CD14-positive monocyte (primary cell): ENCODE measurements around the gene DLGAP1. TPM values are rescaled to one million over a fixed set of nuclear protein-coding genes. Genes with fewer than 3 reads are reported as not detected.
"Not testable (repeated sequence)": the region's sequence is repeated elsewhere in the genome, so short reads cannot be mapped to it uniquely, and the experiment has no call there.

Experiments
- DNase-seq, 3 donors: peaks; one replicate each; pipeline ENCODE4 v3.0.0-alpha.2; 2011 to 2022
- H2AFZ ChIP-seq: 2 replicates; pipeline ENCODE4 v1.6.0; 2012; ENCODE audit warnings: mild to moderate bottlenecking, low read depth, low read length, inconsistent platforms; ENCODE audit not compliant: insufficient read depth, poor library complexity, severe bottlenecking
- H3K27ac ChIP-seq, 2 donors: 1 replicate in 1 of 2; 2 replicates in 1 of 2; pipeline ENCODE4 v1.5.1; 2012 to 2013; ENCODE audit warnings: low read length in 2 of 2, control low read depth in 1 of 2, inconsistent platforms in 1 of 2, low read depth in 1 of 2, mild to moderate bottlenecking in 1 of 2
- H3K27me3 ChIP-seq, 2 donors: one replicate each; pipeline versions ENCODE4 v1.6.0 to v1.6.1; 2011 to 2013; ENCODE audit warnings: low read length in 2 of 2; ENCODE audit not compliant: control insufficient read depth in 2 of 2, insufficient read depth in 2 of 2
- H3K36me3 ChIP-seq, 2 donors: replicated peaks in 1 of 2; 1 replicate in 1 of 2; 2 replicates in 1 of 2; pipeline versions ENCODE4 v1.5.1 to v1.6.1; 2012 to 2013; ENCODE audit warnings: low read length in 2 of 2, control low read depth in 1 of 2, inconsistent platforms in 1 of 2, mild to moderate bottlenecking in 1 of 2; ENCODE audit not compliant: insufficient read depth in 2 of 2, control insufficient read depth in 1 of 2
- H3K4me1 ChIP-seq, 2 donors: 1 replicate in 1 of 2; 2 replicates in 1 of 2; pipeline versions ENCODE4 v1.5.1 to v1.6.1; 2012 to 2013; ENCODE audit warnings: low read length in 2 of 2, control low read depth in 1 of 2, inconsistent platforms in 1 of 2, mild to moderate bottlenecking in 1 of 2, moderate library complexity in 1 of 2; ENCODE audit not compliant: insufficient read depth in 2 of 2, control insufficient read depth in 1 of 2
- H3K4me2 ChIP-seq: replicated peaks from 2 replicates; pipeline ENCODE3; 2012; ENCODE audit warnings: low read length, moderate library complexity, mild to moderate bottlenecking; ENCODE audit not compliant: poor library complexity, severe bottlenecking; ENCODE audit errors: extremely low read depth
- H3K4me3 ChIP-seq, 3 experiments: fragments of 200-600 bp in 1 of 3; sonication (generic) in 1 of 3; replicated peaks in 1 of 3; 1 replicate in 2 of 3; 2 replicates in 1 of 3; pipeline ENCODE4 v1.5.1; 2011 to 2013; ENCODE audit warnings: low read length in 3 of 3, mild to moderate bottlenecking in 3 of 3, control low read depth in 2 of 3, low read depth in 2 of 3, inconsistent platforms in 1 of 3, moderate library complexity in 1 of 3
- H3K79me2 ChIP-seq: 2 replicates; pipeline ENCODE4 v1.6.0; 2012; ENCODE audit warnings: mild to moderate bottlenecking, control low read depth, inconsistent platforms, low read length, moderate library complexity; ENCODE audit not compliant: insufficient read depth
- H3K9ac ChIP-seq: 2 replicates; pipeline ENCODE4 v1.6.0; 2017; ENCODE audit warnings: low read length, mild to moderate bottlenecking; ENCODE audit not compliant: insufficient read depth, poor library complexity, severe bottlenecking
- H3K9me3 ChIP-seq, 2 donors: replicated peaks in 1 of 2; 1 replicate in 1 of 2; 2 replicates in 1 of 2; pipeline versions ENCODE4 v1.5.1 to v1.6.1; 2012 to 2013; ENCODE audit warnings: low read length in 2 of 2, control low read depth in 1 of 2; ENCODE audit not compliant: control insufficient read depth in 1 of 2, insufficient read depth in 1 of 2
- H4K20me1 ChIP-seq: 2 replicates; pipeline ENCODE4 v1.6.0; 2012; ENCODE audit warnings: mild to moderate bottlenecking, low read length, control low read depth, moderate library complexity; ENCODE audit not compliant: insufficient read depth
- H3K27ac Mint-ChIP-seq, 7 donors: one replicate each; pipeline ENCODE4 v1.8.0; 2020; ENCODE audit warnings: mild to moderate bottlenecking in 7 of 7, mixed read lengths in 7 of 7, moderate library complexity in 6 of 7, inconsistent platforms in 2 of 7
- H3K27me3 Mint-ChIP-seq, 3 donors: one replicate each; pipeline ENCODE4 v1.8.0; 2021 to 2022; ENCODE audit warnings: low read depth in 3 of 3, mild to moderate bottlenecking in 3 of 3, mixed read lengths in 3 of 3, moderate library complexity in 3 of 3, inconsistent platforms in 1 of 3
- H3K36me3 Mint-ChIP-seq, 2 donors: one replicate each; pipeline ENCODE4 v1.8.0; 2020; ENCODE audit warnings: mixed read lengths in 2 of 2, inconsistent platforms in 1 of 2, mild to moderate bottlenecking in 1 of 2
- H3K4me1 Mint-ChIP-seq: one replicate; pipeline ENCODE4 v1.8.0; 2020; ENCODE audit warnings: mild to moderate bottlenecking, mixed read lengths
- H3K4me3 Mint-ChIP-seq, 2 donors: one replicate each; pipeline ENCODE4 v1.8.0; 2020; ENCODE audit warnings: mild to moderate bottlenecking in 2 of 2, mixed read lengths in 2 of 2, moderate library complexity in 1 of 2
- H3K9me3 Mint-ChIP-seq, 7 donors: one replicate each; pipeline ENCODE4 v1.8.0; 2020 to 2022; ENCODE audit warnings: mixed read lengths in 7 of 7, mild to moderate bottlenecking in 6 of 7, moderate library complexity in 6 of 7, inconsistent platforms in 2 of 7
- WGBS: methylation state at CpG from one replicate; pipeline ENCODE4 v1.1.5; 2013; ENCODE audit warnings: missing lambda C conversion rate; ENCODE audit not compliant: insufficient coverage; 5-methylcytosine and 5-hydroxymethylcytosine counted together
- intact Hi-C, 2 donors: fragments of 100-400 bp; cut with micrococcal nuclease; formaldehyde crosslinking; loops; one replicate each; pipeline versions ENCODE4 v1.15.0 to v1.15.1; 2023
- polyA plus RNA-seq, 3 donors: library from polyadenylated mRNA; depleted of rRNA in 1 of 3; unstranded in 2 of 3; stranded (reverse) in 1 of 3; fragments of 300-500 nt in 2 of 3; fragments of >200 nt in 1 of 3; fragmentation: Illumina TruSeq in 2 of 3; gene quantifications; 1 replicate in 2 of 3; 2 replicates in 1 of 3; pipeline ENCODE4 v1.2.3, GENCODE V29; 2012 to 2021
- TF ChIP-seq, protein P1 (sequence below): fragments of 200-600 bp; IDR thresholded peaks from one replicate; pipeline ENCODE4 v1.8.0; 2022; ENCODE audit warnings: antibody characterized with exemption, mild to moderate bottlenecking

DLGAP1 gene
- polyA plus RNA-seq, 3 donors, result 0.09 to 0.42 TPM; not detected in 1

DNA sequence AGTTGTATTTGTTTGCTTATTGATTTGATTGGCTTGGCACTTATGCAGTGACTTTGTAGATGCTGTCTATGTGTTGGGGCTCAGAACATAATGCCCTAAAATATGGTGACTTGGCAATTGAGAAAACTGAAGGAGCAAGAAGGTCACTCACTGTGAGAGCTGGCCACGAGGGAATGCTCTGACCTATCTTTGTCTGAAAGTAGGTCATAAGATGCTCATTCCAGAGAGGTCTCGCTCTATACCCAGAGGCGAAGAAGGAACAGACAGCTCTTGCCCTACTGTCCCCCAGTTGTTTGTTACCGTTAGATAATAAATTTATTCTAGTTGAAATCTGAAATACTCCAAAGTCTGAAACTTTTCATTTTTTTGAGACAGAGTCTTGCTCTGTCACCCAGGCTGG, 846.6 kb downstream of the DLGAP1 start:
- Histone ChIP-seq H3K27ac (no peak overlapping the region), H3K4me3 (no peak overlapping the region), H3K79me2 (no peaks in the 10 kb centered on the region), H3K4me2 (no peak overlapping the region), H3K4me1 (peaks cover 28 to 31% of the 10 kb centered on the region in 2 donors), H2AFZ (no peak overlapping the region), H3K9me3 (no peaks in the 10 kb centered on the region), H4K20me1 (no peaks in the 10 kb centered on the region), H3K9ac (no peak overlapping the region), H3K36me3 (no peaks in the 10 kb centered on the region), H3K27me3 (no peaks in the 10 kb centered on the region)
- Mint-ChIP-seq H3K4me1 (no peaks in the 10 kb centered on the region), H3K27ac (no peak overlapping the region), H3K9me3 (peaks cover 0 to 1% (median 0%) of the 10 kb centered on the region in 7 donors), H3K27me3 (no peaks in the 10 kb centered on the region), H3K4me3 (no peak overlapping the region), H3K36me3 (no peaks in the 10 kb centered on the region)
- intact Hi-C loops, result loop anchor here in 1 of 2 donors (10.0 kb wide), 1 partner anchor 136 kb away; no protein-coding TSS in a partner anchor
- DNase-seq, result no peak
- WGBS, result 93% methylated on average over 2 of the region's 4 CpGs
- TF ChIP-seq, protein P1, sequence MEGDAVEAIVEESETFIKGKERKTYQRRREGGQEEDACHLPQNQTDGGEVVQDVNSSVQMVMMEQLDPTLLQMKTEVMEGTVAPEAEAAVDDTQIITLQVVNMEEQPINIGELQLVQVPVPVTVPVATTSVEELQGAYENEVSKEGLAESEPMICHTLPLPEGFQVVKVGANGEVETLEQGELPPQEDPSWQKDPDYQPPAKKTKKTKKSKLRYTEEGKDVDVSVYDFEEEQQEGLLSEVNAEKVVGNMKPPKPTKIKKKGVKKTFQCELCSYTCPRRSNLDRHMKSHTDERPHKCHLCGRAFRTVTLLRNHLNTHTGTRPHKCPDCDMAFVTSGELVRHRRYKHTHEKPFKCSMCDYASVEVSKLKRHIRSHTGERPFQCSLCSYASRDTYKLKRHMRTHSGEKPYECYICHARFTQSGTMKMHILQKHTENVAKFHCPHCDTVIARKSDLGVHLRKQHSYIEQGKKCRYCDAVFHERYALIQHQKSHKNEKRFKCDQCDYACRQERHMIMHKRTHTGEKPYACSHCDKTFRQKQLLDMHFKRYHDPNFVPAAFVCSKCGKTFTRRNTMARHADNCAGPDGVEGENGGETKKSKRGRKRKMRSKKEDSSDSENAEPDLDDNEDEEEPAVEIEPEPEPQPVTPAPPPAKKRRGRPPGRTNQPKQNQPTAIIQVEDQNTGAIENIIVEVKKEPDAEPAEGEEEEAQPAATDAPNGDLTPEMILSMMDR, result no peak

DNA sequence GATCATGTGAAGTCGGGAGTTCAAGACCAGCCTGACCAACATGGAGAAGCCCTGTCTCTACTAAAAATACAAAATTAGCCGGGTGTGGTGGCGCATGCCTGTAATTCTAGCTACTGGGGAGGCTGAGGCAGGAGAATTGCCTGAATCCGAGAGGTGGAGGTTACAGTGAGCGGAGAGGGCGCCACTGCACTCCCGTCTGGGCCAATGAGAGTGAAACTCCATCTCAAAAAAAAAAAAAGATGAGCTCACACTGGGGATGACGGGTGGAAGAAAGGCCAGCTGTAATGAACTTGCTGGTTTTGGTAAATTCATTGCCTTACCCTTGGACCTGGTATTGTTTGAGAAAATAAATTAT, 847.0 kb downstream of the DLGAP1 start:
- H3K27me3 ChIP-seq, H3K79me2 ChIP-seq, H3K4me1 Mint-ChIP-seq, H3K4me3 Mint-ChIP-seq, H3K9me3 Mint-ChIP-seq, DNase-seq, H4K20me1 ChIP-seq, H3K36me3 ChIP-seq, H3K27me3 Mint-ChIP-seq, H3K4me2 ChIP-seq, H2AFZ ChIP-seq, H3K27ac ChIP-seq, H3K9me3 ChIP-seq, H3K9ac ChIP-seq, H3K4me3 ChIP-seq, H3K36me3 Mint-ChIP-seq: not testable (repeated sequence)
- no CpG with 5 or more reads among the region's 8 CpGs for WGBS
- H3K4me1 ChIP-seq, result peaks cover 33 to 35% of the 10 kb centered on the region in 2 donors
- intact Hi-C loops, result loop anchor here in 1 of 2 donors (10.0 kb wide), 1 partner anchor 137 kb away; no protein-coding TSS in a partner anchor
- H3K27ac Mint-ChIP-seq, result peak overlapping the region in 1 of 7 donors; percentile 0
